Activated T-helper 1 cell treated with anti-CD3 and anti-CD28 coated beads, Interleukin-2, amount 50 U/mL, for 16 hours (primary cell): ENCODE results near the gene EYS.

Source experiments
- DNase-seq, 2 donors: peaks; one replicate each; pipeline ENCODE4 v3.0.0-alpha.2; 2020; ENCODE audit warnings: low read depth in 1 of 2, low spot score in 1 of 2

The EYS gene

GRCh38 chr6:64988148-64988547 lies 718.9 kb downstream of the EYS start:
- DNase-seq, result no peak

- no peak for DNase-seq
Measured at GRCh38 chr6:64987066-64987465, 720.0 kb downstream of the EYS start.

- no peak for DNase-seq
Measured at GRCh38 chr6:64985726-64986125, 721.3 kb downstream of the EYS start.

GRCh38 chr6:64984948-64985347 lies 722.1 kb downstream of the EYS start:
- no peak for DNase-seq

- DNase-seq, result no peak
Measured at GRCh38 chr6:64983089-64983488, 723.9 kb downstream of the EYS start.

GRCh38 chr6:64973142-64973541 lies 733.9 kb downstream of the EYS start:
- DNase-seq, result no peak

- no peak for DNase-seq
Measured at GRCh38 chr6:64969139-64969538, 737.9 kb downstream of the EYS start.

GRCh38 chr6:64955435-64955848 lies 751.6 kb downstream of the EYS start:
- no peak for DNase-seq

- no peak for DNase-seq
Measured at GRCh38 chr6:64949257-64949656, 757.8 kb downstream of the EYS start.

- DNase-seq, result no peak
Measured at GRCh38 chr6:64948261-64948660, 758.8 kb downstream of the EYS start.

- no peak for DNase-seq
Measured at GRCh38 chr6:64945450-64945849, 761.6 kb downstream of the EYS start.

GRCh38 chr6:64932486-64932885 lies 774.5 kb downstream of the EYS start:
- DNase-seq, result no peak

GRCh38 chr6:64930681-64931080 lies 776.3 kb downstream of the EYS start:
- DNase-seq, result no peak

GRCh38 chr6:64926051-64926450 lies 781.0 kb downstream of the EYS start:
- no peak for DNase-seq

- DNase-seq, result no peak
Measured at GRCh38 chr6:64920257-64920656, 786.8 kb downstream of the EYS start.

- no peak for DNase-seq
Measured at GRCh38 chr6:64914124-64914523, 792.9 kb downstream of the EYS start.

GRCh38 chr6:64912966-64913365 lies 794.1 kb downstream of the EYS start:
- no peak for DNase-seq

- no peak for DNase-seq
Measured at GRCh38 chr6:64908104-64908503, 798.9 kb downstream of the EYS start.

- no peak for DNase-seq
Measured at GRCh38 chr6:64904616-64905015, 802.4 kb downstream of the EYS start.

- no peak for DNase-seq
Measured at GRCh38 chr6:64902596-64902995, 804.4 kb downstream of the EYS start.

GRCh38 chr6:64896939-64897338 lies 810.1 kb downstream of the EYS start:
- DNase-seq, result no peak

GRCh38 chr6:64895945-64896344 lies 811.1 kb downstream of the EYS start:
- DNase-seq, result no peak

GRCh38 chr6:64890609-64891008 lies 816.4 kb downstream of the EYS start:
- DNase-seq, result no peak

- no peak for DNase-seq
Measured at GRCh38 chr6:64889144-64889543, 817.9 kb downstream of the EYS start.
